GM08714 (cell line): Measurements from ENCODE around the gene PICALM.
"Not testable (repeated sequence)": the region's sequence is repeated elsewhere in the genome, so short reads cannot be mapped to it uniquely, and the experiment has no call there.

Experiments
- H3K4me3 ChIP-seq: fragments of 200-500 bp; sonication (Bioruptor generic); 2 replicates; pipeline ENCODE4 v1.5.1; 2014; ENCODE audit warnings: mild to moderate bottlenecking, low read length, inconsistent platforms
- ZNF274 ChIP-seq: IDR thresholded peaks from 2 replicates; pipeline ENCODE4 v1.6.1; 2012; ENCODE audit warnings: mild to moderate bottlenecking, low read depth, low read length

The PICALM gene

GRCh38 chr11:85934596-85935169 lies 134.2 kb downstream of the PICALM start:
- H3K4me3 ChIP-seq = no peak overlapping the region
- no peak for TF ChIP-seq ZNF274

GRCh38 chr11:85930879-85931366 lies 138.0 kb downstream of the PICALM start:
- H3K4me3 ChIP-seq = no peak overlapping the region
- no peak for TF ChIP-seq ZNF274

- H3K4me3 ChIP-seq = not testable (repeated sequence)
Observed at GRCh38 chr11:85926653-85927214, 142.2 kb downstream of the PICALM start.

GRCh38 chr11:85923455-85923854 lies 145.4 kb downstream of the PICALM start:
- no peak for TF ChIP-seq ZNF274
- H3K4me3 ChIP-seq = no peak overlapping the region

GRCh38 chr11:85922367-85922766 lies 146.5 kb downstream of the PICALM start:
- no peak for TF ChIP-seq ZNF274
- no peak overlapping the region for H3K4me3 ChIP-seq

GRCh38 chr11:85918910-85919794 lies 149.7 kb downstream of the PICALM start:
- no peak overlapping the region for H3K4me3 ChIP-seq
- no peak for TF ChIP-seq ZNF274

- no peak overlapping the region for H3K4me3 ChIP-seq
- no peak for TF ChIP-seq ZNF274
Observed at GRCh38 chr11:85914425-85914824, 154.5 kb downstream of the PICALM start.

- no peak for TF ChIP-seq ZNF274
- H3K4me3 ChIP-seq = no peak overlapping the region
Observed at GRCh38 chr11:85913513-85913912, 155.4 kb downstream of the PICALM start.

GRCh38 chr11:85912414-85912813 lies 156.5 kb downstream of the PICALM start:
- no peak overlapping the region for H3K4me3 ChIP-seq
- TF ChIP-seq ZNF274 = no peak
